ENCODE results near the gene MYH11.

Gene MYH11

DNA sequence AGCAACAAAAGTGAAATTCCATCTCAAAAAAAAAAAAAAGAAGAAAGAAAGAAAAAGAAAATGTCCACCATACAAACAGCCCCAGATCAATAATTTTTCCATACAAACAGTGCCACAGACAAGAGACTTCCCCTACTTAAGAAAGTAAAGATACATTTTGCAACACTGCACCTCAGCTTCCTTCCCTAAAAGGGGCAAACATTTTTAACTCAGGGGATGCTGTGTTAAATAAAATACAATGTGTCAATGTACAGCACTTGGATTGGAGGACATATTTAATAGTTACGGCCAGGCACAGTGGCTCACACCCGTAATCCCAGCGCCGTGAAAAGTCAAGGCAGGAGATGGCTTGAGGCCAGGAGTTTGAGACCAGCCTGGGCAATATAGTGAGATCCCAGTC, 22.3 kb downstream of the MYH11 start:
- no peak overlapping the region for H3K27ac ChIP-seq (ENCODE audit: low read length)
- no peaks in the 10 kb centered on the region for H3K9me3 ChIP-seq (ENCODE audit: insufficient read depth, low read length)
- no peaks in the 10 kb centered on the region for H4K20me1 ChIP-seq (ENCODE audit: insufficient read depth, low read length)
- H3K27me3 ChIP-seq (ENCODE audit: low read depth, low read length), result no peaks in the 10 kb centered on the region
- no peaks in the 10 kb centered on the region for H3K36me3 ChIP-seq (replicated peaks; ENCODE audit: low read depth, low read length)
- no peak overlapping the region for H3K4me3 ChIP-seq (ENCODE audit: low read length)
- no peak overlapping the region for H2AFZ ChIP-seq (ENCODE audit: low read depth, low read length)
- no peak overlapping the region for H3K9ac ChIP-seq (ENCODE audit: low read length)
- no peaks in the 10 kb centered on the region for H3K79me2 ChIP-seq (ENCODE audit: low read length)
- no peak overlapping the region for H3K4me2 ChIP-seq (ENCODE audit: low read length)
- TF ChIP-seq EZH2phosphoT487 (IDR thresholded peaks at IDR 0.05; ENCODE audit: low read depth), result no peak
- TF ChIP-seq, protein P1, sequence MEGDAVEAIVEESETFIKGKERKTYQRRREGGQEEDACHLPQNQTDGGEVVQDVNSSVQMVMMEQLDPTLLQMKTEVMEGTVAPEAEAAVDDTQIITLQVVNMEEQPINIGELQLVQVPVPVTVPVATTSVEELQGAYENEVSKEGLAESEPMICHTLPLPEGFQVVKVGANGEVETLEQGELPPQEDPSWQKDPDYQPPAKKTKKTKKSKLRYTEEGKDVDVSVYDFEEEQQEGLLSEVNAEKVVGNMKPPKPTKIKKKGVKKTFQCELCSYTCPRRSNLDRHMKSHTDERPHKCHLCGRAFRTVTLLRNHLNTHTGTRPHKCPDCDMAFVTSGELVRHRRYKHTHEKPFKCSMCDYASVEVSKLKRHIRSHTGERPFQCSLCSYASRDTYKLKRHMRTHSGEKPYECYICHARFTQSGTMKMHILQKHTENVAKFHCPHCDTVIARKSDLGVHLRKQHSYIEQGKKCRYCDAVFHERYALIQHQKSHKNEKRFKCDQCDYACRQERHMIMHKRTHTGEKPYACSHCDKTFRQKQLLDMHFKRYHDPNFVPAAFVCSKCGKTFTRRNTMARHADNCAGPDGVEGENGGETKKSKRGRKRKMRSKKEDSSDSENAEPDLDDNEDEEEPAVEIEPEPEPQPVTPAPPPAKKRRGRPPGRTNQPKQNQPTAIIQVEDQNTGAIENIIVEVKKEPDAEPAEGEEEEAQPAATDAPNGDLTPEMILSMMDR (IDR thresholded peaks at IDR 0.05; ENCODE audit: low read depth, low read length), result no peak
- peaks cover 38% of the 10 kb centered on the region for H3K4me1 ChIP-seq (ENCODE audit: low read length)

DNA sequence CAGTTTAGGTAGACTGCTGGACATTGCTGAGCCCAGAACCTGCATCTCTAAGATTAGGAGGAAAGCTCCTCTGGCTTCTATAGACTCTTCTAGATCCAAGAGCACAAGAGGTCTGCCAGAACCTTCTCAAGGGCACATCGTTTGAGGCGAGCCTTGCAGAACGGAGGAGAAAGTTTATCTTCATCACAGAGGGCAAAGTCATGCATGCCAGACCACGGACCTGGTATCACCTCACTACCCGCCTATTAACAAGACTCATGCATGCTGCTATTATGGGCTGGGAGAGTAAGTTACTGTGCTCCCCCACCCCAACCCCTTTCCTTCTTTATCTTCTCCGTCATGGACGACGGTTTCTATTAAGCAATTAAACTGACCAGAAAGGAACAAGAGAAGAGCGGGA, 23.3 kb downstream of the MYH11 start:
- no peaks in the 10 kb centered on the region for H4K20me1 ChIP-seq (ENCODE audit: insufficient read depth, low read length)
- no peak overlapping the region for H3K4me2 ChIP-seq (ENCODE audit: low read length)
- no peak overlapping the region for H3K27ac ChIP-seq (ENCODE audit: low read length)
- H3K9ac ChIP-seq (ENCODE audit: low read length), result no peak overlapping the region
- TF ChIP-seq, protein P1 (IDR thresholded peaks at IDR 0.05; ENCODE audit: low read depth, low read length), result no peak
- no peak for TF ChIP-seq EZH2phosphoT487 (IDR thresholded peaks at IDR 0.05; ENCODE audit: low read depth)
- no peak overlapping the region for H3K4me3 ChIP-seq (ENCODE audit: low read length)
- peaks cover 42% of the 10 kb centered on the region for H3K4me1 ChIP-seq (ENCODE audit: low read length)
- H2AFZ ChIP-seq (ENCODE audit: low read depth, low read length), result no peak overlapping the region
- no peaks in the 10 kb centered on the region for H3K36me3 ChIP-seq (replicated peaks; ENCODE audit: low read depth, low read length)
- H3K9me3 ChIP-seq (ENCODE audit: insufficient read depth, low read length), result no peaks in the 10 kb centered on the region
- no peaks in the 10 kb centered on the region for H3K79me2 ChIP-seq (ENCODE audit: low read length)
- H3K27me3 ChIP-seq (ENCODE audit: low read depth, low read length), result no peaks in the 10 kb centered on the region

DNA sequence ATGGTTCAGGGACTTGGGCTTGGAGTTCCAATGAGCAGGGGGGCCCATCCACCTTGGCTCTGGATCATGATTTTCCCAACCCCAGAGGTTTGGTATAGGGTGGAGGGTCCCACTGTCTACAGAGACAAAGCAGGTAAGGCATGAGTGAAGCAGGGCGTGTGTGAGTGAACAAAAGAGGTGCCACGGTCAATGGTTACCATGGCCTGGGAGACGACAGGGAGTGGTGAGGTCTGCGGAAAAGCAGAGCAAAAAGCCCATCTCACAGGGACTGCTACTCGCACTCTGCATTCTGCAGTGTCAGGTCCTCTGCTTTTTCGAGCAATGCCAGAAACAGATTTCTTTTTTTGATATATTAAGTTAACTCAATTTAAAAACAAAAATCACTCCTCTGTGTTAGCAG, 24.6 kb downstream of the MYH11 start:
- Histone ChIP-seq H3K4me1 (ENCODE audit: low read length) (peaks cover 42% of the 10 kb centered on the region), H4K20me1 (ENCODE audit: insufficient read depth, low read length) (no peaks in the 10 kb centered on the region), H3K9ac (ENCODE audit: low read length) (no peak overlapping the region), H3K4me2 (ENCODE audit: low read length) (no peak overlapping the region), H3K4me3 (ENCODE audit: low read length) (no peak overlapping the region), H2AFZ (ENCODE audit: low read depth, low read length) (no peak overlapping the region), H3K9me3 (ENCODE audit: insufficient read depth, low read length) (no peaks in the 10 kb centered on the region), H3K27me3 (ENCODE audit: low read depth, low read length) (no peaks in the 10 kb centered on the region), H3K36me3 (replicated peaks; ENCODE audit: low read depth, low read length) (no peaks in the 10 kb centered on the region), H3K79me2 (ENCODE audit: low read length) (no peaks in the 10 kb centered on the region), H3K27ac (ENCODE audit: low read length) (no peak overlapping the region)
- TF ChIP-seq, protein P1 (IDR thresholded peaks at IDR 0.05; ENCODE audit: low read depth, low read length), result no peak
- no peak for TF ChIP-seq EZH2phosphoT487 (IDR thresholded peaks at IDR 0.05; ENCODE audit: low read depth)

DNA sequence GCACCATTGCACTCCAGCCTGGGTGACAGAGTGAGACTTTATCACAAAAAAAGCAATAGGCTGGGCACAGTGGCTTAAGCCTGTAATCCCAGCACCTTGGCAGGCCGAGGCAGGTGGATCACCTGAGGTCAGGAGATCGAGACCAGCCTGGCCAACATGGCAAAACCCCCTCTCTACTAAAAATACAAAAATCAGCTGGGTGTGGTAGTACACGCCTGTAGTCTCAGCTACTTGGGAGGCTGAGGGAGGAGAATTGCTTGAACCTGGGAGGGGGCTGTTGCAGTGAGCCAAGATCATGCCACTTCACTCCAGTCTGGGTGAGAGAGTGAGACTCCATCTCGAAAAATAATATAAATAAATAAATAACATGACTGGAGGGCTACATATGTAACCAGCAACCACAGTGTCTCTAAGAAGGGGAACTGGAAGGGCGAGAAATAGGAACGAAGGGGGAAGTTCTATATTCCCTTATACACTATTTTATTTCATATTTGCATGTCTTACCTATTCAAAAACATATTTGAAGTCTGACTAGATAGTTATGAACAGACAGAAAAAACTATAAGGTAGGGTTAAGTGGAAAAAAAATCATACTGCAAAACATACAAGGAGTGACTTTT, 25.9 kb downstream of the MYH11 start:
- no peaks in the 10 kb centered on the region for H4K20me1 ChIP-seq (ENCODE audit: insufficient read depth, low read length)
- peak overlapping the region; percentile 15; the same call in 1 of the 2 replicates for H3K4me3 ChIP-seq (ENCODE audit: low read length)
- H3K79me2 ChIP-seq (ENCODE audit: low read length), result no peaks in the 10 kb centered on the region
- H3K9ac ChIP-seq (ENCODE audit: low read length), result no peak overlapping the region
- H3K27me3 ChIP-seq (ENCODE audit: low read depth, low read length), result no peaks in the 10 kb centered on the region
- H3K4me2 ChIP-seq (ENCODE audit: low read length), result peak overlapping the region; percentile 44
- TF ChIP-seq EZH2phosphoT487 (IDR thresholded peaks at IDR 0.05; ENCODE audit: low read depth), result no peak
- TF ChIP-seq, protein P1 (IDR thresholded peaks at IDR 0.05; ENCODE audit: low read depth, low read length), result no peak
- H2AFZ ChIP-seq (ENCODE audit: low read depth, low read length), result no peak overlapping the region
- no peaks in the 10 kb centered on the region for H3K9me3 ChIP-seq (ENCODE audit: insufficient read depth, low read length)
- H3K27ac ChIP-seq (ENCODE audit: low read length), result no peak overlapping the region
- peaks cover 42% of the 10 kb centered on the region for H3K4me1 ChIP-seq (ENCODE audit: low read length)
- no peaks in the 10 kb centered on the region for H3K36me3 ChIP-seq (replicated peaks; ENCODE audit: low read depth, low read length)
